ENCODE measurements around the gene MDM4. TPM values are rescaled to one million over a fixed set of nuclear protein-coding genes. Genes with fewer than 3 reads are reported as not detected.

MDM4 gene
- total RNA-seq, 3 donors from 2014 or later, result 57.4 to 70.3 (median 66.0) TPM

DNA sequence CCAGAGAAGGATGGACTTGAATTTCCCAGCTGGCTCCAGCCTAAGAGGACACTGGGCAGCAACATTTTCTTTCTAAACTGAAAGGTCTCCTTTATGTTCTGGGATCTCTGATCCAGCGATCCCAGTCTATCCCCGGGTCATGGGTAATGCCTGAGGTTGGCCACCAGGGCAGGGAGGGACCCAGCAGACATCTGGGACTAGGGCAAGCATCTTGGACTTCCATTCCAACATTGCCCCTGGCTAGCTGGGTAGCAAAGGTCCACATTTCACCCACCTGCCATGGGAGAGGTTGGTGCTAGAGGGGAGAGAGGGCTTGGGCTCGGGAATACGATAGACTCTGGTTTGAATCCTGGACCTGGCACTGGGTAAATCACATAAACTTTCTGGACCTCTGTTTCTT is 84.8 kb downstream of the MDM4 start:
- Mint-ChIP-seq H3K4me3 (no peak overlapping the region), H3K4me1 (ENCODE audit: low read depth) (no peaks in the 10 kb centered on the region), H3K27me3 (ENCODE audit: low read depth) (no peaks in the 10 kb centered on the region), H3K36me3 (ENCODE audit: insufficient read depth) (peaks cover 18% of the 10 kb centered on the region), H3K9me3 (no peaks in the 10 kb centered on the region)
- ATAC-seq (no peak), DNase-seq (no peak)

DNA sequence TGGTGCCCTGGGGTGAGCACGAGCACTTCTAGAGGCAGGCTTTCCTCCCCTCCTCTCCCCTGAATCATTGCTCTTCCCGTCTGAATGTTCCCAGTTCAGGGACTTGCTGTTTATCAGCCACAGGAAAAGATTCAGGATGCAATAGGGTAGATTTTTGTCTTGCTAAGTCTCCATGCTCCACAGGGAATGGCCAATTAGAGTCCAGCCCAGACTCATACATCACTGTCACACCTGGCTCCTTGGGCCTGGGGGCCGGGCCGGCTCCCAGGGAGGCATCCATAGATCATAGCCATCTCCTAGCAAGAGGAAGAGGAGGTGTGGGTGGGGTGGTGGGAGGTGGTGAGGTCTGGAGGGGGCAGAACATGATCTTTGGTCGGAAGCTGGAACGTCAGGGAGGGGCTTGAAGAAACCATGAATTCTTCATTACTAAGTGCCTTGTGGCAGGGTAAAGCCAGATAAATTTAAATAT is 85.9 kb downstream of the MDM4 start:
- Mint-ChIP-seq H3K4me1 (ENCODE audit: low read depth) (no peaks in the 10 kb centered on the region), H3K9me3 (no peaks in the 10 kb centered on the region), H3K36me3 (ENCODE audit: insufficient read depth) (peaks cover 10% of the 10 kb centered on the region), H3K27me3 (ENCODE audit: low read depth) (no peaks in the 10 kb centered on the region), H3K4me3 (no peak overlapping the region)
- no peak for ATAC-seq
- DNase-seq, result no peak

DNA sequence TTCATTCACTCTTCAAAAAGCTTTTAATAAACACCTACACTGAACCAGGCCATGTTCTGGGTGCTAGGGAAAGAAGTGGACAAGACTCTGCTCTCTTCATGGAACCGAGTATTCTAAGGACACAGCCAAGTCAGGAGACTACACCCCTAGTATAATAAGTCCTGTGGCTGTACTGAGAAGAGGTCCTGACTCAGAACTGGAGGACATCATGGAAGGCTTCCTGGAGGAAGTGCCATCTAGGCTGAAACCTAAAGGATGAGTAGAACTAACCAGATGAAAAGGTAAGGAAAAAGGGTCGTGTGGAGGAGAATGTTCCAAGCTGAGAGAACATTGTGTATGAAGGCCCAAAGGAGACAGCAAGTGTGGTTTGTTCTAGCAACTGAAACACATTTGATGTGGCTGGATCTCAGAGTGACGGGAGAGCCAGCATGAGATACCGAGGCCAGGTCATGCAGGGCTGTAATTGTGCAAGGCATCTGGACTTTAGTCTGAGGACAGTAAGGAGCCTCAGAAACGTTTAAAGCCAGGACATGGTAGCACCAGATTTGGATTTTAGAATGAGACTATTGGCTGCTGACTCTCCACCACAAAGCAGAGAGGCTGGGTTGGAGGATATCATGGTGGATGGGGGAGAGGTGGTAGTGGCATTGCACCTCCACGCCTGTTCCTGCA is 86.8 kb downstream of the MDM4 start:
- Mint-ChIP-seq H3K36me3 (ENCODE audit: insufficient read depth) (peaks cover 4% of the 10 kb centered on the region), H3K4me3 (no peak overlapping the region), H3K4me1 (ENCODE audit: low read depth) (no peaks in the 10 kb centered on the region), H3K27me3 (ENCODE audit: low read depth) (peaks cover 4% of the 10 kb centered on the region), H3K9me3 (no peaks in the 10 kb centered on the region)
- no peak for DNase-seq
- ATAC-seq, result no peak

DNA sequence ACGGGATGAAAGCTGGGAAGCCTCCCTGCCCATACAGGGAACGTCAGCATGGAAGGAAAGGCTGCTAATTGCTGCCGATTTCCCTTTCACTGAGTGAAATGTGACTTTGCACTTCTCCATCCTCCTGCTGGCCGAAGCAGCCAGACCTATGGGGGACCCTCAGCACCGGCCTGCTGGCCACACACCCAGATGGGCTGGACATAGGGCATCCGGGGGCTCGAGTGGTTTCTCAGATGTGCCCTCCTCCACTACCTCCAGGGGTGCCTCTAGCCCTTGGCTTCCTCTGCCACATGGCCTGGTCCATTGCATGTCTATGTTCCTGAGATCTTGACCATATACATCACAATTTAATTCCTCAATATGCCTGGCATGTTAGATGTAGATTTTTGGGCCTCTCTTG is 89.6 kb downstream of the MDM4 start:
- Mint-ChIP-seq H3K9me3 (no peaks in the 10 kb centered on the region), H3K27me3 (ENCODE audit: low read depth) (peaks cover 4% of the 10 kb centered on the region), H3K4me1 (ENCODE audit: low read depth) (no peaks in the 10 kb centered on the region), H3K36me3 (ENCODE audit: insufficient read depth) (peaks cover 4% of the 10 kb centered on the region), H3K4me3 (no peak overlapping the region)
- DNase-seq (no peak), ATAC-seq (no peak)

Other genes starting within 250 kb of the MDM4 start
- under 1 TPM; 0.19 to 0.61 (median 0.29) TPM for gene PLEKHA6, start 156.5 kb upstream of the MDM4 start, total RNA-seq
- gene PPP1R15B, start 104.6 kb upstream of the MDM4 start, total RNA-seq, result 10 to 100 TPM; 71.7 to 80.1 (median 72.9) TPM
- gene PIK3C2B, start 21.6 kb upstream of the MDM4 start, total RNA-seq, result 10 to 100 TPM; 13.6 to 18.1 (median 15.6) TPM
- gene LRRN2, start 169.3 kb downstream of the MDM4 start, total RNA-seq, result not detected

Measured in activated T-cell treated with anti-CD3 and anti-CD28 coated beads, Interleukin-2, amount 50 U/mL, for 4 hours (primary cell).